GM18505 (cell line): ENCODE measurements around the gene GSC2.

Experiments
- ATAC-seq: cut with Tn5 transposase; IDR thresholded peaks from one replicate; pipeline ENCODE4 v1.9.1; 2021; ENCODE audit not compliant: unreplicated experiment
- POLR2A ChIP-seq: IDR thresholded peaks from 4 replicates; pipeline ENCODE4 v1.6.1; 2011; ENCODE audit warnings: borderline replicate concordance; ENCODE audit not compliant: insufficient read depth, insufficient read length; ENCODE audit errors: extremely low read depth

GSC2 gene

DNA sequence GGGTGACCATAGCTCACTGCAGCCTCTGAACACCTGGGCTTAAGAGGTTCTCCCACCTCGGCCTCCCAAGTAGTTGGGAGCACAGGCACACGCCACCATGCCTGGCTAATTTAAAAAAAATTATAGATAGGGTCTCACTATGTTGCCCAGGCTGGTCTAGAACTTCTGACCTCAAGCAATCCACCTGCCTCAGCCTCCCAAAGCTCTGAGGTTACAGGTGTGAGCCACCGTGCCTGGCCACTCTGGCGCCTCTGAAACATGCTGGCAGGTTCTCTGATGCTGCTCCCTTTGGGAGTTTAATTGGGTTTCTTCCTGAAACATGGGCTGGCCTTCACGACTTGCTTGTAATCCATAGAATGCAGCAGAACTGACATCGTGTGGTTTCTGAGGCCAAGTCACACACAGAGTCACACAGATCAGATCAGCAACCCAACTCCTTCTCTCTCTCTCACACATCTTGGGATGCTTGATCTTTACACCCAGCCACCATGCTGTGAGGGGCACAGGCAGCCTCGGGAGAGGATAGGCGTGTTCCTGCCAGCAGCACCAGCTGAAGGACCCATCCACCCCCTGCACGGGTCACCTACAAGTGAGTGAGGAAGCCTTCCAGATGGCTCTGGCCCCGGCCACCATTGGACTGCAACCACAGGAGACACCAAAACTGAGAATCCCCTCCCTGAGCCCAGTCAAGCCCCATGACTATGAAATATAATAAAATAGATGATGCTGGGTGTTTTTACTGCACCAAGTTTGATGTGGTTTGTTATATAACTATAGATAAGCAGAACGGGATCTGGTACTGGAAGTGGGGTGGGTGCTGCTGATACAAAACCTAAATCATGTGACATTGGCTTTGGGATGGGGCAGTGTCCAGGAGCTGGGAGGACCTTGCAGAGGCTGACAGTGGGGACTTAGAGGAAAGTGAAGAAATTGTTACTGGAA is 3.1 kb upstream of the GSC2 start:
- no peak for TF ChIP-seq POLR2A
- ATAC-seq = no peak

DNA sequence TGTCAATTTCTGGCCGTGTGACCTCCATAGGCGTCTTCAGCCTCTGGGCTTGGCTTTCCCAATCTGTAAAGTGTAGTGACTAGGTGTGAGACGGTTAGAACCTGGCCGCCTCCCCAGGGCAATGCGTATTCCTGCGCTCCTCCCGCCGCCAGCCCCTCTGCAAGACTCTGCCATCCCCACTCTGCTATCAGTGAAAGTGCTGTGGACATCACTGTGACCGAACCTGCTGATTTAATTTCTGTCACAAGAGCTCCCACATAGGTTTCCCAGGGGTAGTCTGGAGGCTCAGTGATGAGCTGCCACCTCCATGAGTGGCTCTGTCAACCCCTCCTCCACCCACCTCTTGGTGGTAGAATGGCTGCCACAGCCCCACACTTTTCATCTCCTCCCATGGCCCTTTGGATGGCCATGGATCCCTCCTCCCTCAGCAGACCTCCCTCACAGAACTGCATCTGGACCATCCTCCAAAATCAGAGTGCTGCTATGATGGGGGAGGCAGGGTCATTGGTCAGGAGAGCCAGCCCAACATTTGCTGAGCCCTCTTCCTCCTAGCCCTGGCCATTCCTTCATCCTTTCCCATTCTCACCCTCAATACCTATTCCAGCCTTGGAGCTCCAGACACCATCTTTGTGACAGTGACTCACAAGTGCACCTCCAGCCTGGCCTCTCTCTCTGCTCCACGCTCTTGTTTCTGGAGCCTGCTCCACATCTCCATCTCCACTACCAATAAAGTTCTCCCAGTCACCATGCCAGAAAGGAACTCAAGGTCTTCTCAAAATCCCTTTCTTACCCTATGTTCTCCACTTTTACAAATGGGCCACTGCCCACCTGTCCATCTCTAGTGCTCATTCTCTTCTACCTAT is 1.5 kb upstream of the GSC2 start:
- ATAC-seq = no peak
- TF ChIP-seq POLR2A = no peak

DNA sequence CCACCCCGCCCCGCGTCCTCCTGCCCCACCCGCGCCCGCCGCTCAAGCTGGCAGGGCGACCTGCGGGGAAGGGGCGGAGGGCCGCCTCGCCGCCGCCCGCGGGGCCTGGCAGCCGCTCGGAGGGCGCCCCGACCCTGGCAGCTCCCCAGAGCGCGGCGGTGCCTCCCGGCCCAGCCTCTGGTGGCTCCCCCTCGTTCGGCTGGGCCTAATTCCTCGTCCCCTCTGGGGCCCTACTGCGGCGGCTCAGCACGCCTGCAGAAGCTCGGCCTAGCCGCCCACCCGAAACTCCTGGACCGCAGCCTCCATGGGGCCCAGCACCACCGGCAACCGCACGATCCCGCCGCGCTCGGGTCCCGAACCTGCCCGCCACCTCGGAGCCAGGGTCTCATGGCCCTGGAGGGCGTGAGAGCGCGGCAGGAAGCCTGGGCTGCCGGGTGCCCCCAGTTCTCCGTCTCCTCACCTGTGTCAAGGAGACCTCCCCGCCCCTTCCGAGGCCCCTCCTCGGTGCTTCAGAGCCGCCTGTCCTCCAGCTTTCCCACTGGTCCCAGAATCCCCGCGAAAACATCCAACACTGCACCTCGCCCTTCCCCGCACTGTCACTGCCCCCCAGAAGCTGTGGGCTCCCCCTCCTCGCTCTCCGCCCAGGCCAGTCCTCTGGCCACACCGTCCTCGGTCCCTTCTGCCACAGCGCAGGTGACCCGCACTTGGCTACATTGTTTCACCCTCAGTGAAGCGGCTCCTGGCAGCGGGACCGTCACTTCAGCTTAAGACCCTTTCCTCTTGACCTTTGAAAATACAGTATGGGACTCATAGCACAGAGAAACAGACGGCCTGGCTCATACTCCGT is 613 bp upstream of the GSC2 start:
- ATAC-seq = no peak
- TF ChIP-seq POLR2A = no peak

DNA sequence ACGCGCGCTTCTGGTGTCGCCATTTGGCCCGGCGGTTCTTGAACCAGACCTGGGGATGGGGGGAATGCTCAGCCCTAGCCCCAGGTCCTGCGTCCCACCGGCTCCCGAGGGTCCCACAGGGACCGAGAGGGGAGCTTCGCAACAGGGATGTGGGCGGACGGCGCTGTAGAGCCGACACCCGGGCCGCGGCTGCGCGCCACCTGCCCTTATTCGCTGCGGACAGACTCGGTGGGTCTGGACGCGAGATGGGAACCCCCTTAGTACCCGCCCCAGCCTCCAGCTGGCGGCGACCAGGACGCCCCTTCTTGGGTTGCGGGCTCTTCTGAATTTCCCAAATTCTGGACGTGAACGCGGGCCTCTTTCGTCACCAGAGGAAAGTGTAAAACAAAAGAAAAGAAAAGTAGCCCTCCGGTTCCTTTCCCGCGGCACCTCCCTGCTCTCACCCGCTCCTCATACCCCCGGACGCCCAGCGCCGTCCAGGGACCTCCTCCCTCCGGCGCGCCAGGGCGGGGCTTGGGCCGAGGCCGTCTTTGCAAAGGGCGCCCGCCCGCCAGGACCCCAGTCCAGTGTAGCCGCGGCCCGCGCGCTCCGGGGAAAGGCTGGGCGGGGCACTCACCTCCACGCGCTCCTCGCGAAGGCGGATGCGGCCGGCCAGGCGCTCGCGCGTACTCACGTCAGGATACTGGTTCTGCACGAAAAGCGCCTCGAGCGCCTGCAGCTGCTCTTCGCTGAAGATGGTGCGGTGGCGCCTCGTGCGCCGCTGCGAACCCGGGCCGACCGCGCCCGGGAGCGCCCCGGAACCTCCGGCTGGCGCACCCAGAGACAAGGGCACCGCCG is 827 bp downstream of the GSC2 start:
- no peak for TF ChIP-seq POLR2A
- ATAC-seq = no peak

DNA sequence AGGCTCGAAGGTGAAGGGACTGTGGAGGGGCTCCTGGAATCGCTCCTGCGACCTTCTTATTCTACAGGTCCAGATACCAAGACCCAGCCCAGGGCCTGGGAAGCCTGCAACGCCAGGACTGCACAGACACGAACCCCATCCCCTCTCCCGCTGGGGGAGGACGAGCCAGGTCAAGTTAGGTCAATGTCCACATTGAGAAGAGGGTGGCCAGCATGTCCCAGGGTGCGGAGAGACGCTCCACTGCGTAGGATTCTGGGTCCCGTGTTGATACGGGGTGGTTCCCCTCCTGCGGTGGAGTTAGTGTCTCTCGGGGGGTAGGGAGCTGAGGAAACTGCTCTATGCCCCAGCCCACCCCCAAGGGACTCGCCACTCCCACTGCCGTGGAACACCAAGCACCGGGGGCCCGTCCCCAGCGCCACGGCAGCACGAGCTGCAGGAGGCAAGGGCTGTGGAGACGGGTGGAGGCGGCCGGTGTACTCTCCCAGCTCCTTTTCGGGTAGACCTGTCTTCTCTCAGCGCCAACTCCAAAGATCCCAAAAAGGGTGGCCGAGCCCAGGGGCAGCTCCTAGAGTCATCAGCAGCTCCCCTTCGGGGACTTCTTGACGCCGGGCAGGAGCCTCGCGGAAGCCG is 1.6 kb downstream of the GSC2 start:
- no peak for TF ChIP-seq POLR2A
- no peak for ATAC-seq

DNA sequence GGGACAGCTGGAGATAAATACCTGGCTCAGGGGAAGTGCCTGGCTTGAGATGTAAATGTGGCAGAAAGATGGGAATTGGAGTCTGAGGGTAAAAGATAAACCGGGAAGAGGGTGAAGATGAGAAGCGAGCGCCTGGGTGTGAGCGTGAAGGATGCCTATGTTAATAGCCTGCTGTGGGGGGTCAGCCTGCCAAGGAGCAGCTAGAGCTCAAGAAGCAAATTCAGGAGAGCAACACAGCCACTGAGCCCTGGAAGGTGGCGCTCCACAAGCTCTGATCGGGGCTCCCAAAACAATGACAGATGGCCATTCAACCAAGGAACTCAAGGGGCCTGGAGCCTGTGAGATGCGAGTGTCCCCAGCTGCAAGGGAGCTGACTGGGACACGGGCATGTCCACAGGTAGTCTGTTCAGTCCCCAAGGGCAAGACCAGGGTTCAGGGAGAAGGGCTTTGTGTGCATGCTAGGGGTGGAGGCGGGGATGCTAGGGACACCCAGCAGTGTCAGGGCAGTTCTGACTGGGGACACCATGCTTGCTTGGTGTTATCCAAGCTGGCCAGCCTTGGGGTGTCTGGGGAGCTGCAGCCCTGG is 2.8 kb downstream of the GSC2 start:
- no peak for ATAC-seq
- TF ChIP-seq POLR2A = no peak

DNA sequence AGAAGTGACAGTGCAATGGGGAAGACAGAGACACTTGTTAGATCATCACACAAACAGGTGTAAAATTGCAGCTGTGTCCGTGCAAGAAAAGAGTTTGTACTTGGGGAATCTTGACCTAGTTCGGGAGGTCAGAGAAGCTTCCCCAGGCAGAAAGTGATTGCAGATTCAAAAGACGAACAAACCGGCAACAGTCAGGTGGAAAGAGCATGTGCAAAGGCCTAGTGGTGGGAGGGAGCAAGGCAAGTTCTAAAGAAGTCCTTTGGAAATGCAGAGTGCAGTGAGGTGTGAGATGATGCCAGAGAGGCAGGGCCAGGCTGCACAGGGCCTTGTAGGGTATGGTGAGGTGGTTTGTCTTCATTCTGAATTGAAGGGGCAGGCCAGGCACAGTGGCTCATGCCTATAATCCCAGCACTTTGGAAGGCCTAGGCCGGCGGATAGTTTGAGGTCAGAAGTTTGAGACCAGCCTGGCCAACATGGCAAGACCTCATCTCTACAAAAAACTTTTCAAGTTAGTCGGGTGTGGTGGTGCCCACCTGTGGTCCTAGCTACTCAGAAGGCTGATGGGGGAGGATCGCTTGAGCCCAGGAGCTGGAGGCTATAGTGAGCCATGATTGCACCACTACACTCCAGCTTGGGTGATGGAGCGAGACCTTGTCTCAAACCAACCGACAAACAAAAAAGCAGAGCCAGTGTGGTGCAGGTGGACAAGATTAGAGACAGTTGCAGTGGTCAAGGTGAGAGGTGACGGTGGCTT is 3.7 kb downstream of the GSC2 start:
- no peak for TF ChIP-seq POLR2A
- ATAC-seq = no peak

DNA sequence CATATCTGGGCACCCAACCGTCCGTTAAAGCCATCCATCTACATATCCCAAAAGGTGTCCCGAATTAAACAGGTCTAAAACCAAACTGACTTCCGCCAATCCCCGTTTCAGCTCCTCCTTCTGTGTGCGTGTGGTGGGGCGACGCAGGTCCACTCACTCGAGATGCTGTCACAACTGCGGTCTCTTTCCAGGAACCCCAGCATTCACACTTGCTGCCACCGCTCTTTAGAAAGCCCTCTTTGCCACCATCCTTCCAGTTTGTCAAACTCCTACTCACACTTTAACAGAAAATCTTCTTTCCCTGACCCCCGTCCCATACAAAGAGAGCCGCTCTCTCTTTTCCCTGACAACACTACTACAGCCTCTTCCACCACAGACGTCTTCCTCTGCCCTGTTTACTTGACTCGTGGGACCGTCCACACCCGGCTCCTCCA is 6.1 kb downstream of the GSC2 start:
- no peak for ATAC-seq
- no peak for TF ChIP-seq POLR2A

DNA sequence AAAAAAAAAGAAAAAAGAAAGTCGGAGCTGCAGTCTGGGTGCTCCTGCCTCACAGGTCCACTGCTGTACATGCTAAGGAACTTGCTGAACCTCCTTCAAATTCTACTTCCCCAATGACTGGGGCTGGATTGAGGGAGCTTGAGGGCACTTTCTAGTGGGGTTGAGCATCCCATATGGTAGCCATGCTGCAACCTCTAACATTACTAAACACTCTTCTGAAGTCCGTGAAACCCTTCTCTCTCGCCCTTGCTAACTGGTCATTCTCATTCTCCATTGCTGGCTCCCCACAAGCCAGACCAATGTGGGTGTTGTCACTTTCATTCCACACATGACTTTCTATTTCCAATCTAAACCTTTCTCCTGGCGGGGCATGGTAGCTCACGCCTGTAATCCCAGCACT is 6.9 kb downstream of the GSC2 start:
- no peak for ATAC-seq
- TF ChIP-seq POLR2A = no peak

DNA sequence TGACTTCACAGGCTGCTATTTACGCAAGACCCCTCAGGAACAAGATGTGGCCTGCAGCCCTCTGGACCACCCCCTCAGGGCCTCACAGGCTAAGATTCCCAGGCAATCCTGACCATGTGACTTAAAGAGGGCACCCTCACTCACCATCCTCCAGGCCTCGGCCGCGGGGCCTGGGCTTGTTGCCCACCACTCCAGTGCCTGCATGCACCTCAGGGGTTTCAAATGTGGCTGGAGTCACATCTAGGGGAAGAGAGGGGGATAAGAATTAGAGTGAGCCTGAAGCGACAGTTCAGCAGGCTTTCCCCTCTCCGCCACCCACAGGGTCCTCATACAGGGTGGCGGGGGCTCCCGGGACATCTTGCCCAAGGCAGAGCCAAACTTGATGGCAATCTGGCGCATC is 7.7 kb downstream of the GSC2 start:
- TF ChIP-seq POLR2A = no peak
- no peak for ATAC-seq

DNA sequence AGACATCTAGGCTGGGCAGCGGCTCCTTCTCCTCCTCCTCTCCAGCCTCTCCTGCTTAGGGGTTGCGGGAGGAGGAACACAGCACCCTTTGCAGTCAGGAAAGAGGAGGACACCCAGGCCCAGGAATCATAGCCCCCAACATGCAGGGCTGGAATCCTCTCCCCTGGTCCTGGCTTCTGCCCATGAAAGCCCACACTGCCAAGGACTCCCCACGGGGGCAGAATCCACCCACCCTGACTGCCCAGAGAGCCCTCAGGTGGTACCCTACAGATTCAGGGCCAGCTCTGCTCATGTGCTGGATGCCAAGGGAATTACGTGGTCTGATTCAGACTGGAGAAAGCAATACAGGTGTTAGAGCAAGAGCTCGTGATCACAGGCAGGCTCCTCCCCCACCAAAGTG is 10.1 kb downstream of the GSC2 start:
- no peak for TF ChIP-seq POLR2A
- ATAC-seq = no peak
